SK-MEL-5 (cell line): ENCODE results near the gene ZNF276. TPM values are rescaled to one million over a fixed set of nuclear protein-coding genes. Genes with fewer than 3 reads are reported as not detected.
"Not testable (repeated sequence)": the region's sequence is repeated elsewhere in the genome, so short reads cannot be mapped to it uniquely, and the experiment has no call there.

ENCODE experiments used
- DNase-seq: peaks from one replicate; pipeline ENCODE4 v3.0.0-alpha.2; 2016; ENCODE audit warnings: low read depth, low spot score
- in situ Hi-C: cut with HindIII; loops from 2 replicates; pipeline ENCODE4 v1.10.0; 2016; ENCODE audit warnings: low sequenced_read_pairs, high pct_unique_total_duplicates, low pct_unique_long_range_greater_than_20kb
- polyA plus RNA-seq, 2 experiments: library from polyadenylated mRNA; depleted of rRNA; stranded (reverse); fragments of >200 nt; gene quantifications; 2 replicates each; pipeline ENCODE4 v1.2.3, GENCODE V29; 2015
- total RNA-seq: library from RNA; depleted of rRNA; stranded (reverse); fragments of >200 nt; shearing (Covaris generic); gene quantifications from 2 replicates; pipeline ENCODE4 v1.2.3, GENCODE V29; 2014; rRNA removed

The ZNF276 gene, protein sequence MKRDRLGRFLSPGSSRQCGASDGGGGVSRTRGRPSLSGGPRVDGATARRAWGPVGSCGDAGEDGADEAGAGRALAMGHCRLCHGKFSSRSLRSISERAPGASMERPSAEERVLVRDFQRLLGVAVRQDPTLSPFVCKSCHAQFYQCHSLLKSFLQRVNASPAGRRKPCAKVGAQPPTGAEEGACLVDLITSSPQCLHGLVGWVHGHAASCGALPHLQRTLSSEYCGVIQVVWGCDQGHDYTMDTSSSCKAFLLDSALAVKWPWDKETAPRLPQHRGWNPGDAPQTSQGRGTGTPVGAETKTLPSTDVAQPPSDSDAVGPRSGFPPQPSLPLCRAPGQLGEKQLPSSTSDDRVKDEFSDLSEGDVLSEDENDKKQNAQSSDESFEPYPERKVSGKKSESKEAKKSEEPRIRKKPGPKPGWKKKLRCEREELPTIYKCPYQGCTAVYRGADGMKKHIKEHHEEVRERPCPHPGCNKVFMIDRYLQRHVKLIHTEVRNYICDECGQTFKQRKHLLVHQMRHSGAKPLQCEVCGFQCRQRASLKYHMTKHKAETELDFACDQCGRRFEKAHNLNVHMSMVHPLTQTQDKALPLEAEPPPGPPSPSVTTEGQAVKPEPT
- 9.4 and 10.3 TPM in 2 replicates for total RNA-seq
- 8.6 and 12.4 TPM in 2 replicates for polyA plus RNA-seq (2015; cell fraction: cytosol; rRNA removed)
- 111 and 133 TPM in 2 replicates for polyA plus RNA-seq (2015; cell fraction: nucleus; rRNA removed)

DNA sequence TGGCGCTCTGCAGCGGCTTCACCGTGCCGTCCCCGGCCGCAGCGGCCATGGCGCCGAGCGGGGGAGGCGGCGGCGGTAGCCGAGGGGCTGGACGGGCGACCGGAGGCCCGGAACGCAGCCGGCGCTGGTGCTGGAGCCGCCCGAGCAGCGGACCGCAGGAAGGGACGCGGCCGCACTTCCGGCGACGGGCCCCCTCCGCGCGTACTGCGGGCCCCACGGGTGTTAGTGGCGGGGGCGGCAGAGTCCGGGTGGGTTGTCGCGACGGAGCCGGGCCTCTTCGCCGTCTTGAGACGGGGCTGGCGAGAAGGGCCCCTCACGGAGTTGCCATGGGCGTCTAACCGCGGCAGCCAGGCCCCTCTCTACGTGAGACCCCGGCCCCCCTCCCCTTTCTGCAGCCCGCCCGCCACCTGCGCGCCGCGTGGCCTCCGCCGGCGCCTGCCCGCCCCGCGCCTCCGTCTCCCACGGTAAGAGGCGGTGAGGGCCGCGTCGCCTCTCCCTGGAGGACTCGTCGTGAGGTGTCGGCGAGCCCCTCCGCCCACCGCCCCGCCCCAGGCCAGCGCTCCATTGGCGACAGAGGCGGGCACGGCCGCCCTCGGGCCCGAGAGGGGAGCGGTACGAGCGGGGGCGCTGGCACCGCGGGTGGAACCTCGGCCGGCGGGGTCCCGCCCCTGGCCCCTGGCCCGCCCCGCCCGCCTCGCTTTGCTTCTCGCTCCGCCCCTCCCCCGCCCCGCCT is at the start of gene ZNF276, which contains the start of gene VPS9D1:
Gene ZNF276 (plus strand): TSS at position 725 of the 733 bp plus-strand sequence. CDS start 104 bp downstream, outside the sequence.
Gene VPS9D1 (minus strand): TSS at position 86 of the 733 bp plus-strand sequence. CDS start 37 bp downstream, at position 49.
- peak; percentile 73 for DNase-seq
- in situ Hi-C loops, result no loop called here

GRCh38 chr16:89671565-89671964 is 49.8 kb upstream of the ZNF276 start:
- DNase-seq, in situ Hi-C loops: not testable (repeated sequence)

GRCh38 chr16:89672177-89672941 is 49.0 kb upstream of the ZNF276 start:
- DNase-seq, result no peak
- in situ Hi-C loops, result no loop called here

DNA sequence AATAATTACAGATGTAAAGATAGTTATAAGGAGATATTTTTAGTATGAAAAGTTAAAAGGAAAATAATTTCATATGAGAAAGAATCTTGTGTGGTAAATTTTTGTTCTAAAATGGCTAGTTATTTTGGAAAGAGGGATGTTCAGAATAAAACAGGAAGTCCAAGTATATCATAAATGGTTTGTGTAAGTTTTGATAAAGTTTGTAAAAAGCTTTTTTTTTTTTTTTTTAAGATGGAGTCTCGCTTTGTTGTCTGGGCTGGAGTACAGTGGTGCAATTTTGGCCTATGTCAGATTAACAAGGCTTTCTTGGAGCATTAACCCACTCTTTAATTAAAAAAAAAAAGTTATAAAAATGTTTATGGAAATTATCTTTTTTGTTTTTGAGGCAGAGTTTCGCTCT is 43.1 kb upstream of the ZNF276 start:
- DNase-seq, result no peak
- in situ Hi-C loops, result no loop called here

DNA sequence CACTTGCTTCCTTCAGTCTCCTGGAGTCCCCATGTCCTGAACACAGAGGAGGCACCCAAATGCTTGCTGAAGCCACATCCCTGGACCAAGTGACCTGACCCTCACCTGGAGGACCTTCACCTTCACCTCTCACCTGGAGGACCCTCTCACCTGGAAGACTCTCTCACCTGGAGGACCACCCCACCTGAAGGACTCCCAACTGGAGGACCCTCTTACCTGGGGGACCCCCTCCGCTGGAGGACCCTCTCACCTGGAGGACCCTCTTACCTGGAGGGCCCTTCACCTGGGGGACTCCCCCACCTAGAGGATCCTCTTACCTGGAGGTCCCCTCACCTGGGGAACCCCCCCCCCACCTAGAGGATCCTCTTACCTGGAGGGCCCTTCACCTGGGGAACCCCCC is 35.4 kb upstream of the ZNF276 start:
- DNase-seq, result no peak
- in situ Hi-C loops, result no loop called here

DNA sequence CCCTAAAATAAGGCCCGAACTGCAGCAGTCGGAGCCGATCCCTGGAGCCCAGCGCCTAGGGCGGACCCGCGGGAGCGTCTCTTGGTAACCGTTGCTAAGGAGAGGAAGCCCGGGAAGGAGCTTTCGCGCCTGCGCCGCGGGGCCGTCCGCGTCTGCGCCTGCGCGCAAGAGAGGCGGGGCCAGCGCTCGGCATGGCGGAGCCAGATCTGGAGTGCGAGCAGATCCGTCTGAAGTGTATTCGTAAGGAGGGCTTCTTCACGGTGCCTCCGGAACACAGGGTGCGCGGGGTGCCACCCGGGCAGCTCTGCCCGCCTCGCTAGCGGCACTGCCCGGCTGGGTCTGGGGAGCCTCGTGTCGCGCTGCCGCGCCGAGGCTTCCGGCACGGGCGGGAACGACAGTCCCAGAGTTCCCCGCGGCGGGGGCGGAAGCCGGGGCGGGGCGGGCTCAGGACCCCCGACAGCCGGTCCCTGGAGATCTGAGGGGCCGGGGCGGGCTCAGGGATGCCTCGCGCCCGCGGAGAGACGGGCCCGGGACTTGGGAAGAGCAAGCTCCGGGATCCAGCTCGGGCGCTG is 34.7 kb upstream of the ZNF276 start, which contains the start of gene CDK10:
Gene CDK10 (plus strand): TSS at position 170 of the 572 bp plus-strand sequence. CDS start 22 bp downstream, at position 192.
- DNase-seq, result peak; percentile 83
- in situ Hi-C loops, result no loop called here

- in situ Hi-C loops, result no loop called here
Observed at GRCh38 chr16:89687092-89687940, 34.0 kb upstream of the ZNF276 start.

DNA sequence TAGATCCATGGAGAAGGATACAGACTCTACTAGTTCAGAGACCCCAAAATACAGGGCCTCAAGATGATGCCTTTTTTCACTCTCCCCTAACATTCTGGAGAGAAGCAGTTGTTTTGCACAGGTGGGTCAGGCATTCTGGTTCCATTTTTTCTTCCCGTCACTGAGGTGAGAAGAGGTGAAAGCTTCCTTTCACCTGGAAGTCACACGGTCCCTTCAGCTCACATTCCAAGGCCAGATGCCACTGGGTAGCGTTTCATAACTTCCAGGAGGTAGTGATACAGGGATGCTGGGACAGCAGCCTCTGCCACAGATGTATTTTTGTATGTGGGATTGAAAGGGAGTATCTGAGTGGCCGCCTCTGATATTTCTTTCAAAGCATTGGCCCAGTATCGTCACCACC is 32.9 kb upstream of the ZNF276 start:
- DNase-seq, result no peak
- in situ Hi-C loops, result no loop called here

More at GRCh38 chr16:89687092-89687940, 34.0 kb upstream of the ZNF276 start:
- DNase-seq, result no peak

DNA sequence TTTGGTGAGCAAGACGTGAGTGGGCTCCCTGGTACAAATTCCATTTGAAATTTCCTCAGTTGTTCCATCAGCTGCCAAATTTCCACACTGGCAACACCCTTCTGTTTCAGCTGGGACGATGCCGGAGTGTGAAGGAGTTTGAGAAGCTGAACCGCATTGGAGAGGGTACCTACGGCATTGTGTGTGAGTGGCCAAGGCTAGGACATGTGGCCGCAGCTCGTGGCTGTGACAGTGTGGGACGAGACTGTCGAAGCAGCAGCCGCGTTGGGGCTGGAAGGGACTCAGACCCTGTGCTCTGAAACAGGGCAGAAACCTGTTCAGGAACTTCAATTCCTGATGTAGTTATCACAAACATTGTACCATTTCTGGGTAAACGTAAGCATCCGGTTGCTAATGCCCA is 32.2 kb upstream of the ZNF276 start:
- DNase-seq, result no peak
- in situ Hi-C loops, result no loop called here

DNA sequence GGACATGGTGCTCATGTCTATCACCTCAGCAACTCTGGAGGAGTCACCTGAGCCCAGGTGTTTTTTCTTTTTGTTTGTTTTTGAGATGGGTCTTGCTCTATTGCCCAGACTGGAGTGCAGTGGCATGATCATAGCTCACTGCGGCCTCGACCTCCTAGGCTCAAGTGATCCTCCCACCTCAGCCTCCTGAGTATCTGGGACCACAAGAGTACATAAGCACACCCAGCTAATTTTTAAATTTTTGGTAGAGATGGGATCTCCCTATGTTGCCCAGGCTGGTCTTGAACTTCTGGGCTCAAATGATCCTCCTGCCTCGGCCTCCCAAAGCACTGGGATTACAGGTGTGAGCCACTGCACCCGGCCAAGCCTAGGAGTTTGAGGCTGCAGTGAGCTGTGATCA is 31.7 kb upstream of the ZNF276 start:
- DNase-seq, in situ Hi-C loops: not testable (repeated sequence)

DNA sequence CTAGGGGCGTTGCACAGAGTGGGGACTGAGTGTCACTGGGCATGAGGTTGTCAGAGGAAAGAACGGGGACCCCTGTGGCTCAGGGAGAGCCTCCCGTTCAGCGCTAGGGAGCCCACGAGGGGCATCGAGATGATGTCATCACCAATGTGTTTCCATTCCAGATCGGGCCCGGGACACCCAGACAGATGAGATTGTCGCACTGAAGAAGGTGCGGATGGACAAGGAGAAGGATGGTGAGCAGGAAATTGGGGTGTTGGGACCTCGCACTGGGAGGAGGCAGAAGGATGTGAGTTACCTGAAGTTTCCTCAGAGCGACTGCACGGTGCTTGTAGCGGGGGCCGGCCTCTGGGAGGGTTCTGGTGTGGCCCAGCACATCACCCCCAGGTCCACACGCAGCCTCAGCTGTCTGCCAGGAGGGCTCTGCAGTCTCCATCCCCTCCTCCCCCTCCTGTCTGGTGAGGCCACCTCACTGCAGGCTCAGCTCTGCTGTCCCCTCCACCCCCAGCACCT is 30.9 kb upstream of the ZNF276 start:
- DNase-seq, result no peak
- in situ Hi-C loops, result no loop called here

- no peak for DNase-seq
- in situ Hi-C loops, result no loop called here
Observed at GRCh38 chr16:89691231-89691985, 29.9 kb upstream of the ZNF276 start.

GRCh38 chr16:89691986-89692569 is 29.3 kb upstream of the ZNF276 start:
- no peak for DNase-seq
- in situ Hi-C loops, result no loop called here

GRCh38 chr16:89693289-89693731 is 28.0 kb upstream of the ZNF276 start:
- no peak for DNase-seq
- in situ Hi-C loops, result no loop called here
